H9 (cell line): ENCODE measurements around the gene FLVCR2. TPM values are rescaled to one million over a fixed set of nuclear protein-coding genes. Genes with fewer than 3 reads are reported as not detected.

ENCODE experiments used
- DNase-seq: peaks from one replicate; pipeline ENCODE4 v3.0.0-alpha.2; 2017
- H2AFZ ChIP-seq: one replicate; pipeline ENCODE4 v1.6.1; 2013; ENCODE audit warnings: mild to moderate bottlenecking, low read length, control low read depth, moderate library complexity
- H2AK5ac ChIP-seq: 2 replicates; pipeline ENCODE4 v1.6.1; 2013; ENCODE audit warnings: low read length, control low read depth, mixed read lengths; ENCODE audit not compliant: insufficient read length
- H2BK120ac ChIP-seq: one replicate; pipeline ENCODE4 v1.6.1; 2013; ENCODE audit warnings: low read depth, mild to moderate bottlenecking, low read length, control low read depth, inconsistent platforms; ENCODE audit not compliant: poor library complexity, severe bottlenecking
- H2BK12ac ChIP-seq: 2 replicates; pipeline ENCODE4 v1.6.1; 2013; ENCODE audit warnings: low read length, control low read depth, mixed read lengths, low read depth; ENCODE audit not compliant: insufficient read length
- H2BK15ac ChIP-seq: 2 replicates; pipeline ENCODE4 v1.6.1; 2013; ENCODE audit warnings: low read depth, low read length, control low read depth
- H2BK20ac ChIP-seq: one replicate; pipeline ENCODE4 v1.6.1; 2013; ENCODE audit warnings: low read depth, mild to moderate bottlenecking, low read length, control low read depth, inconsistent platforms; ENCODE audit not compliant: poor library complexity, severe bottlenecking
- H2BK5ac ChIP-seq: 2 replicates; pipeline ENCODE4 v1.6.1; 2013; ENCODE audit warnings: low read length, control low read depth, mixed read lengths; ENCODE audit not compliant: insufficient read length
- H3K14ac ChIP-seq: 2 replicates; pipeline ENCODE4 v1.6.1; 2013; ENCODE audit warnings: low read length, control low read depth; ENCODE audit not compliant: insufficient read depth
- H3K18ac ChIP-seq: 2 replicates; pipeline ENCODE4 v1.6.1; 2013; ENCODE audit warnings: low read depth, mild to moderate bottlenecking, mixed read lengths, low read length, control low read depth; ENCODE audit not compliant: insufficient read length
- H3K23ac ChIP-seq: 2 replicates; pipeline ENCODE4 v1.6.1; 2013; ENCODE audit warnings: low read length, control low read depth, mixed read lengths, low read depth; ENCODE audit not compliant: insufficient read length
- H3K23me2 ChIP-seq: 2 replicates; pipeline ENCODE4 v1.6.1; 2013; ENCODE audit warnings: low read depth, mild to moderate bottlenecking, mixed read lengths, low read length, control low read depth; ENCODE audit not compliant: insufficient read length, poor library complexity, severe bottlenecking
- H3K27ac ChIP-seq: 2 replicates; pipeline ENCODE4 v1.5.1; 2013; ENCODE audit warnings: low read length, control low read depth, mixed read lengths, low read depth; ENCODE audit not compliant: insufficient read length
- H3K27me3 ChIP-seq: 2 replicates; pipeline ENCODE4 v1.6.1; 2013; ENCODE audit warnings: low read length, control low read depth, inconsistent platforms; ENCODE audit not compliant: insufficient read depth
- H3K4ac ChIP-seq: 2 replicates; pipeline ENCODE4 v1.6.1; 2013; ENCODE audit warnings: low read depth, mild to moderate bottlenecking, control low read depth, inconsistent platforms, low read length, moderate library complexity
- H3K4me1 ChIP-seq: 2 replicates; pipeline ENCODE4 v1.6.1; 2013; ENCODE audit warnings: low read length, control low read depth, inconsistent platforms; ENCODE audit not compliant: insufficient read depth
- H3K4me2 ChIP-seq: 2 replicates; pipeline ENCODE4 v1.6.1; 2013; ENCODE audit warnings: low read length, control low read depth, mixed read lengths; ENCODE audit not compliant: insufficient read length, insufficient read depth
- H3K56ac ChIP-seq: 2 replicates; pipeline ENCODE4 v1.6.1; 2013; ENCODE audit warnings: low read depth, mild to moderate bottlenecking, mixed read lengths, low read length, control low read depth; ENCODE audit not compliant: insufficient read length
- H3K79me1 ChIP-seq: 2 replicates; pipeline ENCODE4 v1.6.1; 2013; ENCODE audit warnings: low read depth, mild to moderate bottlenecking, moderate library complexity, low read length, control low read depth, inconsistent platforms; ENCODE audit not compliant: insufficient read depth, poor library complexity, severe bottlenecking
- H3K79me2 ChIP-seq: 2 replicates; pipeline ENCODE4 v1.6.1; 2013; ENCODE audit warnings: low read length, control low read depth, inconsistent platforms; ENCODE audit not compliant: insufficient read depth
- H3K9ac ChIP-seq: 2 replicates; pipeline ENCODE4 v1.6.1; 2013; ENCODE audit warnings: low read length, control low read depth, mixed read lengths; ENCODE audit not compliant: insufficient read length; ENCODE audit errors: extremely low read depth
- H3K9me3 ChIP-seq: one replicate; pipeline ENCODE4 v1.6.1; 2013; ENCODE audit warnings: low read depth, low read length, inconsistent platforms; ENCODE audit not compliant: control insufficient read depth
- H3T11ph ChIP-seq: one replicate; pipeline ENCODE4 v1.6.1; 2013; ENCODE audit warnings: mild to moderate bottlenecking, low read length, control low read depth, inconsistent platforms
- H4K20me1 ChIP-seq: one replicate; pipeline ENCODE4 v1.6.1; 2013; ENCODE audit not compliant: control insufficient read depth, insufficient read length, insufficient read depth
- H4K5ac ChIP-seq: 2 replicates; pipeline ENCODE4 v1.6.1; 2013; ENCODE audit warnings: low read depth, mild to moderate bottlenecking, mixed read lengths, low read length, control low read depth; ENCODE audit not compliant: insufficient read length
- H4K8ac ChIP-seq: replicated peaks from 2 replicates; pipeline ENCODE4 v1.6.1; 2013; ENCODE audit warnings: low read length, control low read depth, mixed read lengths, low read depth; ENCODE audit not compliant: insufficient read length
- H4K91ac ChIP-seq: 2 replicates; pipeline ENCODE4 v1.6.1; 2013; ENCODE audit warnings: low read depth, mild to moderate bottlenecking, moderate library complexity, mixed read lengths, low read length, control low read depth; ENCODE audit not compliant: insufficient read length
- H3K27ac Mint-ChIP-seq, 3 experiments: 2 replicates in 2 of 3; 3 replicates in 1 of 3; pipeline ENCODE4 v1.8.0; 2020 to 2021; ENCODE audit warnings: mixed read lengths in 3 of 3, mild to moderate bottlenecking in 1 of 3, moderate library complexity in 1 of 3
- H3K27me3 Mint-ChIP-seq: 2 replicates; pipeline ENCODE4 v1.8.0; 2021; ENCODE audit warnings: low read depth, mild to moderate bottlenecking, moderate library complexity, mixed read lengths
- H3K36me3 Mint-ChIP-seq, 3 experiments: 2 replicates in 2 of 3; 3 replicates in 1 of 3; pipeline ENCODE4 v1.8.0; 2020 to 2021; ENCODE audit warnings: low read depth in 3 of 3, mixed read lengths in 3 of 3; ENCODE audit not compliant: insufficient read depth in 1 of 3
- H3K4me1 Mint-ChIP-seq, 2 experiments: 2 replicates each; pipeline ENCODE4 v1.8.0; 2020; ENCODE audit warnings: mixed read lengths in 2 of 2
- H3K4me3 Mint-ChIP-seq, 2 experiments: 2 replicates in 1 of 2; 3 replicates in 1 of 2; pipeline ENCODE4 v1.8.0; 2020 to 2021; ENCODE audit warnings: mild to moderate bottlenecking in 2 of 2, mixed read lengths in 2 of 2, moderate library complexity in 1 of 2
- H3K9me3 Mint-ChIP-seq, 2 experiments: 2 replicates in 1 of 2; 3 replicates in 1 of 2; pipeline ENCODE4 v1.8.0; 2020; ENCODE audit warnings: mild to moderate bottlenecking in 2 of 2, mixed read lengths in 2 of 2, moderate library complexity in 1 of 2
- WGBS: extraction: QIAGEN DNeasy Blood & Tissue Kit; methylation state at CpG from one replicate; pipeline ENCODE4 v1.1.7; 2013; ENCODE audit warnings: missing lambda C conversion rate, low lambda C conversion rate, mixed read lengths; ENCODE audit not compliant: insufficient read length; ENCODE audit errors: extremely low coverage; 5-methylcytosine and 5-hydroxymethylcytosine counted together
- total RNA-seq: library from RNA; stranded (reverse); gene quantifications from 2 replicates; pipeline ENCODE4 v1.2.1, GENCODE V29; 2021
- TF ChIP-seq, protein P1 (sequence below): fragments of 200-600 bp; sonication (generic); conservative IDR thresholded peaks from 3 replicates; pipeline ENCODE4 v1.8.0; 2021; ENCODE audit warnings: antibody characterized with exemption, mild to moderate bottlenecking

Gene FLVCR2
- total RNA-seq, 1 experiment from 2014 or later, result 7.1 TPM

DNA sequence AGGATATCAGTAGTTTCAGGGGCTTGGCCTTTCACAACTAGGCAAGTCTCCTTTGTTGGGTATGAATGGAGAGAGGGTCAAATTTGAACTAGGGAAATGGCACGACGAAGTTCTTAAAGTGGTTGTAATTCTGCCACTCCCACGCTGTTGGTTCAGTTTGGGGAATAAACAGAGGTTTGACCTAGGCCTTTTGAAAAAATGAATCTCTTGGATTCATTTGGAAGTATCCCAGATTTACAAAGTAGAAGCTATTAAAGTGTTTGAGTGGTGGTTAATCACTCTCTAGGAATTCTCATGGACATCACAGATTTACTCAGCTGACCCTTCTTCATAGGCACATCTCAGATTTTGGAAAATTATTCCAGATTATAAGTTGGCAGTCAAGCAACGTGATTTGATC, 41.3 kb upstream of the FLVCR2 start:
- no peak overlapping the region for H2BK12ac ChIP-seq
- H3K79me1 ChIP-seq, result no peaks in the 10 kb centered on the region
- H3K23ac ChIP-seq, result no peak overlapping the region
- H3K4me2 ChIP-seq, result no peak overlapping the region
- Mint-ChIP-seq H3K4me3 (no peak overlapping the region), H3K36me3 (no peaks in the 10 kb centered on the region), H3K27ac (no peak overlapping the region), H3K9me3 (no peaks in the 10 kb centered on the region), H3K4me1 (peaks cover 2 to 4% of the 10 kb centered on the region in 2 experiments; a peak in 2 of 4 replicates), H3K27me3 (no peaks in the 10 kb centered on the region)
- H2BK5ac ChIP-seq, result no peak overlapping the region
- no peaks in the 10 kb centered on the region for H3K23me2 ChIP-seq
- H2BK15ac ChIP-seq, result no peak overlapping the region
- no peaks in the 10 kb centered on the region for H3K27me3 ChIP-seq
- H3K4me1 ChIP-seq, result no peaks in the 10 kb centered on the region
- DNase-seq, result no peak
- no peak overlapping the region for H3K27ac ChIP-seq
- no peak overlapping the region for H2BK120ac ChIP-seq
- H3K56ac ChIP-seq, result no peak overlapping the region
- no peak overlapping the region for H4K91ac ChIP-seq
- no peak overlapping the region for H4K5ac ChIP-seq
- H3K9ac ChIP-seq, result no peak overlapping the region
- no peaks in the 10 kb centered on the region for H3K9me3 ChIP-seq
- H3K18ac ChIP-seq, result no peak overlapping the region
- no peak overlapping the region for H3K14ac ChIP-seq
- no peak overlapping the region for H2BK20ac ChIP-seq
- H3K4ac ChIP-seq, result no peak overlapping the region
- no peaks in the 10 kb centered on the region for H4K20me1 ChIP-seq
- H2AK5ac ChIP-seq, result no peak overlapping the region
- H3T11ph ChIP-seq, result no peak overlapping the region
- no peak overlapping the region for H4K8ac ChIP-seq
- TF ChIP-seq, protein P1, sequence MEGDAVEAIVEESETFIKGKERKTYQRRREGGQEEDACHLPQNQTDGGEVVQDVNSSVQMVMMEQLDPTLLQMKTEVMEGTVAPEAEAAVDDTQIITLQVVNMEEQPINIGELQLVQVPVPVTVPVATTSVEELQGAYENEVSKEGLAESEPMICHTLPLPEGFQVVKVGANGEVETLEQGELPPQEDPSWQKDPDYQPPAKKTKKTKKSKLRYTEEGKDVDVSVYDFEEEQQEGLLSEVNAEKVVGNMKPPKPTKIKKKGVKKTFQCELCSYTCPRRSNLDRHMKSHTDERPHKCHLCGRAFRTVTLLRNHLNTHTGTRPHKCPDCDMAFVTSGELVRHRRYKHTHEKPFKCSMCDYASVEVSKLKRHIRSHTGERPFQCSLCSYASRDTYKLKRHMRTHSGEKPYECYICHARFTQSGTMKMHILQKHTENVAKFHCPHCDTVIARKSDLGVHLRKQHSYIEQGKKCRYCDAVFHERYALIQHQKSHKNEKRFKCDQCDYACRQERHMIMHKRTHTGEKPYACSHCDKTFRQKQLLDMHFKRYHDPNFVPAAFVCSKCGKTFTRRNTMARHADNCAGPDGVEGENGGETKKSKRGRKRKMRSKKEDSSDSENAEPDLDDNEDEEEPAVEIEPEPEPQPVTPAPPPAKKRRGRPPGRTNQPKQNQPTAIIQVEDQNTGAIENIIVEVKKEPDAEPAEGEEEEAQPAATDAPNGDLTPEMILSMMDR, result no peak
- H3K79me2 ChIP-seq, result no peaks in the 10 kb centered on the region
- no peak overlapping the region for H2AFZ ChIP-seq
- WGBS, result no CpG with 5 or more reads among the region's 4 CpGs
